ENCODE data around the gene PTPRT. TPM values are rescaled to one million over a fixed set of nuclear protein-coding genes. Genes with fewer than 3 reads are reported as not detected.

The PTPRT gene
- total RNA-seq, 1 experiment from 2014 or later = 0.13 TPM

GRCh38 chr20:43137160-43137559, 52.5 kb downstream of the PTPRT start:
- H2BK5ac ChIP-seq (ENCODE audit: insufficient read length, low read length) = no peak overlapping the region
- no peak overlapping the region for H2BK15ac ChIP-seq (ENCODE audit: low read depth, low read length)
- no peak overlapping the region for H3K27ac ChIP-seq (ENCODE audit: insufficient read length, low read depth, low read length)
- no peak overlapping the region for H3T11ph ChIP-seq (ENCODE audit: low read length)
- no peaks in the 10 kb centered on the region for H3K36me3 Mint-ChIP-seq (ENCODE audit: insufficient read depth in 1 of 3, low read depth in 3 of 3)
- H4K5ac ChIP-seq (ENCODE audit: insufficient read length, low read depth, low read length) = no peak overlapping the region
- no peak overlapping the region for H2AFZ ChIP-seq (ENCODE audit: low read length)
- H4K91ac ChIP-seq (ENCODE audit: insufficient read length, low read depth, low read length) = no peak overlapping the region
- peaks cover 1% of the 10 kb centered on the region; the same call in 1 of the 2 replicates for H3K27me3 Mint-ChIP-seq (ENCODE audit: low read depth)
- no peak overlapping the region for H3K4me3 Mint-ChIP-seq
- H3K4me1 ChIP-seq (ENCODE audit: insufficient read depth, low read length) = no peaks in the 10 kb centered on the region
- no CpG with 5 or more reads among the region's 1 CpG for WGBS (ENCODE audit: extremely low coverage, insufficient read length, low lambda C conversion rate)
- no peak overlapping the region for H4K8ac ChIP-seq (replicated peaks; ENCODE audit: insufficient read length, low read depth, low read length)
- 0 out of 2 replicates have a peak, but pooled peaks cover 2% of the 10 kb centered on the region for H3K79me2 ChIP-seq (ENCODE audit: insufficient read depth, low read length)
- H3K9ac ChIP-seq (ENCODE audit: extremely low read depth, insufficient read length, low read length) = no peak overlapping the region
- H3K23me2 ChIP-seq (ENCODE audit: insufficient read length, low read depth, low read length, poor library complexity, severe bottlenecking) = no peaks in the 10 kb centered on the region
- no peak overlapping the region for H2AK5ac ChIP-seq (ENCODE audit: insufficient read length, low read length)
- no peaks in the 10 kb centered on the region for H3K27me3 ChIP-seq (ENCODE audit: insufficient read depth, low read length)
- H3K4me1 Mint-ChIP-seq = peaks cover 7 to 8% of the 10 kb centered on the region in 2 experiments; a peak in 3 of 4 replicates
- no peak overlapping the region for H3K4me2 ChIP-seq (ENCODE audit: insufficient read depth, insufficient read length, low read length)
- no peak overlapping the region for H3K14ac ChIP-seq (ENCODE audit: insufficient read depth, low read length)
- H3K27ac Mint-ChIP-seq = no peak overlapping the region
- no peaks in the 10 kb centered on the region for H3K9me3 ChIP-seq (ENCODE audit: control insufficient read depth, low read depth, low read length)
- H2BK20ac ChIP-seq (ENCODE audit: low read depth, low read length, poor library complexity, severe bottlenecking) = no peak overlapping the region
- no peak overlapping the region for H3K23ac ChIP-seq (ENCODE audit: insufficient read length, low read depth, low read length)
- H4K20me1 ChIP-seq (ENCODE audit: control insufficient read depth, insufficient read depth, insufficient read length) = no peaks in the 10 kb centered on the region
- H3K9me3 Mint-ChIP-seq = no peaks in the 10 kb centered on the region
- DNase-seq = no peak
- no peak overlapping the region for H2BK120ac ChIP-seq (ENCODE audit: low read depth, low read length, poor library complexity, severe bottlenecking)
- TF ChIP-seq, protein P1, sequence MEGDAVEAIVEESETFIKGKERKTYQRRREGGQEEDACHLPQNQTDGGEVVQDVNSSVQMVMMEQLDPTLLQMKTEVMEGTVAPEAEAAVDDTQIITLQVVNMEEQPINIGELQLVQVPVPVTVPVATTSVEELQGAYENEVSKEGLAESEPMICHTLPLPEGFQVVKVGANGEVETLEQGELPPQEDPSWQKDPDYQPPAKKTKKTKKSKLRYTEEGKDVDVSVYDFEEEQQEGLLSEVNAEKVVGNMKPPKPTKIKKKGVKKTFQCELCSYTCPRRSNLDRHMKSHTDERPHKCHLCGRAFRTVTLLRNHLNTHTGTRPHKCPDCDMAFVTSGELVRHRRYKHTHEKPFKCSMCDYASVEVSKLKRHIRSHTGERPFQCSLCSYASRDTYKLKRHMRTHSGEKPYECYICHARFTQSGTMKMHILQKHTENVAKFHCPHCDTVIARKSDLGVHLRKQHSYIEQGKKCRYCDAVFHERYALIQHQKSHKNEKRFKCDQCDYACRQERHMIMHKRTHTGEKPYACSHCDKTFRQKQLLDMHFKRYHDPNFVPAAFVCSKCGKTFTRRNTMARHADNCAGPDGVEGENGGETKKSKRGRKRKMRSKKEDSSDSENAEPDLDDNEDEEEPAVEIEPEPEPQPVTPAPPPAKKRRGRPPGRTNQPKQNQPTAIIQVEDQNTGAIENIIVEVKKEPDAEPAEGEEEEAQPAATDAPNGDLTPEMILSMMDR (conservative IDR thresholded peaks at IDR 0.05) = no peak
- no peak overlapping the region for H2BK12ac ChIP-seq (ENCODE audit: insufficient read length, low read depth, low read length)
- H3K56ac ChIP-seq (ENCODE audit: insufficient read length, low read depth, low read length) = no peak overlapping the region
- H3K4ac ChIP-seq (ENCODE audit: low read depth, low read length) = no peak overlapping the region
- no peak overlapping the region for H3K18ac ChIP-seq (ENCODE audit: insufficient read length, low read depth, low read length)
- H3K79me1 ChIP-seq (ENCODE audit: insufficient read depth, low read depth, low read length, poor library complexity, severe bottlenecking) = no peaks in the 10 kb centered on the region
